ENCODE data around the gene IBA57.

Gene IBA57

DNA sequence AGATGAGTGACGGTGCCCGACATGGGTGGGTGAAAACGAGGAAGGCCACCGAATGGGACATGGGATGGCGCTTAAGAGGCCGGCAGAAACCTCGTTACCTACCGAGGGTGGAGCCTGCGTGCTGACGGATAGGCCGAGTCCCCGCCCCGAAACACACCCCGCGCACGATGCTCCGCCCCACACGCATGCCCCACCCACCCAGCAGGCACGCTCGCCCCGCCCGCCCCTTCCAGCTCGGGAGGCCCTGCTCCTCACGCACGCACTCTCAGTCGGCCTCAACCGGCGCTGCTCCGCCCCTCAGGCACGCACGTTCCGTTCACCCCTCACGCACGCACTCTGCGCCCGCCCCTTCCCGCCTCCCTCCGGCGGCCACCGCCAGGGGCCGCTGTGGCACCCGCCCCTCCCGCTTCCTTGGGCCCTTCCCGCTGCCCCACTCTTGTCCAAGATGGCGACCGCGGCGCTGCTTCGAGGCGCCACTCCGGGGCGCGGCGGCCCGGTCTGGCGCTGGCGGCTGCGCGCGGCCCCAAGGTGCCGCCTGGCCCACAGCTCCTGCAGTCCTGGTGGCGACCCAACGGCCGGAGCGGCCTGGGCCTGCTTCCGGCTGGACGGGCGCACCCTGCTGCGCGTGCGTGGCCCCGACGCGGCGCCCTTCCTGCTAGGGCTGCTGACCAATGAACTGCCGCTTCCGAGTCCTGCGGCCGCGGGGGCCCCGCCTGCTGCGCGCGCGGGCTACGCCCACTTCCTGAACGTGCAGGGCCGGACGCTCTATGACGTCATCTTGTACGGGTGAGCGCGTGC lies at the start of gene IBA57:
Gene IBA57 (plus strand): TSS at position 433 of the 798 bp plus-strand sequence. CDS start 13 bp downstream, at position 446.
- peak within 1 kb of the TSS; percentile 97 for H3K27ac ChIP-seq
- H3K4me3 ChIP-seq = peak within 1 kb of the TSS; percentile 91
- peak; percentile 89 for DNase-seq (ENCODE audit: low read depth, low spot score)
- peak within 1 kb of the TSS; percentile 98 for H3K9ac ChIP-seq (ENCODE audit: insufficient read length)
- H3K36me3 ChIP-seq (ENCODE audit: insufficient read depth, low read length) = no peaks in the 10 kb centered on the region
- no peak for TF ChIP-seq EZH2 (IDR thresholded peaks at IDR 0.05)
- peak; percentile 87 for TF ChIP-seq FOXP2 (optimal IDR thresholded peaks at IDR 0.05; ENCODE audit: control extremely low read depth, extremely low read length, insufficient read depth)
- peak; percentile 92 for TF ChIP-seq POLR2AphosphoS5 (IDR thresholded peaks at IDR 0.05; ENCODE audit: borderline replicate concordance, low read depth, low read length)
- no peaks in the 10 kb centered on the region for H3K9me3 ChIP-seq (ENCODE audit: low read depth, low read length)

- TF ChIP-seq POLR2AphosphoS5 (IDR thresholded peaks at IDR 0.05; ENCODE audit: borderline replicate concordance, low read depth, low read length) = no peak
- no peak for TF ChIP-seq EZH2 (IDR thresholded peaks at IDR 0.05)
- TF ChIP-seq FOXP2 (optimal IDR thresholded peaks at IDR 0.05; ENCODE audit: control extremely low read depth, extremely low read length, insufficient read depth) = no peak
- H3K9me3 ChIP-seq (ENCODE audit: low read depth, low read length) = peaks cover 8% of the 10 kb centered on the region; the same call in 1 of the 2 replicates
- no peak for DNase-seq (ENCODE audit: low read depth, low spot score)
- H3K9ac ChIP-seq (ENCODE audit: insufficient read length) = no peak overlapping the region
- H3K4me3 ChIP-seq = no peak overlapping the region
- no peaks in the 10 kb centered on the region for H3K36me3 ChIP-seq (ENCODE audit: insufficient read depth, low read length)
- no peak overlapping the region for H3K27ac ChIP-seq
Measured at GRCh38 chr1:228117335-228117734, 48.3 kb upstream of the IBA57 start.

DNA sequence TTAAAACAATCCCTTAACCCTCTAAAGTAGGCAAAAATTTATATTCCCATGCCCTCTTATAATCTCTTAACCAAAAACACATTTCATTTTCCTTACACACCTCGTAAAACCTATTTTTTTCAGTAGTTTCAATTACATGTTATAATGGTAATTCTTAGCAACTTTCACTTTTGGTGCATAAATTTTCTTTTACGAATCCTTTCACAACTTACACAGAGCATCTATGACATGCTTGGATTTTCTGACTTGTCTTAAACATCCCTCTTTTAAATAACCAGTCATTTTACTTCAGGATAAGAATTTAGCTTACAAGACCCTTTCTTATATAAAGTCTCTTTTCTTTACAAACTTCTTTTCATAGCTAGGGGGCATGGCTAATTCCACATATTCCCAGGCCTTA lies 47.6 kb upstream of the IBA57 start:
- Histone ChIP-seq H3K36me3 (ENCODE audit: insufficient read depth, low read length) (no peaks in the 10 kb centered on the region), H3K9me3 (ENCODE audit: low read depth, low read length) (peaks cover 8% of the 10 kb centered on the region; the same call in 1 of the 2 replicates), H3K9ac (ENCODE audit: insufficient read length) (no peak overlapping the region), H3K27ac (no peak overlapping the region), H3K4me3 (no peak overlapping the region)
- TF ChIP-seq POLR2AphosphoS5 (IDR thresholded peaks at IDR 0.05; ENCODE audit: borderline replicate concordance, low read depth, low read length) (no peak), FOXP2 (optimal IDR thresholded peaks at IDR 0.05; ENCODE audit: control extremely low read depth, extremely low read length, insufficient read depth) (no peak), EZH2 (IDR thresholded peaks at IDR 0.05) (no peak)
- no peak for DNase-seq (ENCODE audit: low read depth, low spot score)

GRCh38 chr1:228120351-228120750 lies 45.3 kb upstream of the IBA57 start:
- no peak for TF ChIP-seq POLR2AphosphoS5 (IDR thresholded peaks at IDR 0.05; ENCODE audit: borderline replicate concordance, low read depth, low read length)
- no peak for TF ChIP-seq FOXP2 (optimal IDR thresholded peaks at IDR 0.05; ENCODE audit: control extremely low read depth, extremely low read length, insufficient read depth)
- TF ChIP-seq EZH2 (IDR thresholded peaks at IDR 0.05) = no peak
- Histone ChIP-seq H3K9ac (ENCODE audit: insufficient read length) (no peak overlapping the region), H3K27ac (no peak overlapping the region), H3K4me3 (no peak overlapping the region), H3K9me3 (ENCODE audit: low read depth, low read length) (peaks cover 8% of the 10 kb centered on the region; the same call in 1 of the 2 replicates), H3K36me3 (ENCODE audit: insufficient read depth, low read length) (no peaks in the 10 kb centered on the region)
- no peak for DNase-seq (ENCODE audit: low read depth, low spot score)

GRCh38 chr1:228120857-228121489 lies 44.6 kb upstream of the IBA57 start:
- H3K9ac ChIP-seq (ENCODE audit: insufficient read length) = no peak overlapping the region
- no peak for TF ChIP-seq FOXP2 (optimal IDR thresholded peaks at IDR 0.05; ENCODE audit: control extremely low read depth, extremely low read length, insufficient read depth)
- no peak for TF ChIP-seq EZH2 (IDR thresholded peaks at IDR 0.05)
- no peak for TF ChIP-seq POLR2AphosphoS5 (IDR thresholded peaks at IDR 0.05; ENCODE audit: borderline replicate concordance, low read depth, low read length)
- H3K27ac ChIP-seq = no peak overlapping the region

DNA sequence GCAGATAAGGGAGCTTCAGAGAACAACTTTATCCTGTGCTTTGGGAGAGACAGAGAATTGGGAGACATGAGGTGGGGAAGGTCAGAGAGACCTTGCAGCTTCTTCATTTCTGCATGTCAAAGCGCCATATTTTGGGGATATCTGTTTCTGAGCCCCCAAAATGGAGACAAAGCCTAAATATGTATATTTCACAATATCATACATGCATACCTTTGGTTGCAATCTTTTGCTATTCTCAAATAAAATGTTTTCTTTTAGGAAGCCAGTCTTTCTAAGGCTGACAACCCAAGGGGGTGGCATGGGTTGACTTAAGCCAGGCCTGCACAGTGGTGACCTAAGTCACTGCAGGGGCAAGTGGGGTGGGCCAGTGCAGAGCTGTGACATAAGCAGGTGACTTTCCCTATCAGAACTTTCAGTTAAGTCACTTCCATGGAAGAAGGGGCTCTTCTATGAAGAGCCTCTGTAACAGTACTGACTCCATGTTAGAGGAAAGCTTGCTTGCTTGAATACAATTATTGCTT lies 42.6 kb upstream of the IBA57 start:
- no peaks in the 10 kb centered on the region for H3K36me3 ChIP-seq (ENCODE audit: insufficient read depth, low read length)
- H3K9ac ChIP-seq (ENCODE audit: insufficient read length) = no peak overlapping the region
- H3K4me3 ChIP-seq = no peak overlapping the region
- no peak for DNase-seq (ENCODE audit: low read depth, low spot score)
- no peak for TF ChIP-seq FOXP2 (optimal IDR thresholded peaks at IDR 0.05; ENCODE audit: control extremely low read depth, extremely low read length, insufficient read depth)
- no peak for TF ChIP-seq POLR2AphosphoS5 (IDR thresholded peaks at IDR 0.05; ENCODE audit: borderline replicate concordance, low read depth, low read length)
- no peak for TF ChIP-seq EZH2 (IDR thresholded peaks at IDR 0.05)
- H3K27ac ChIP-seq = no peak overlapping the region
- peaks cover 5% of the 10 kb centered on the region; the same call in 1 of the 2 replicates for H3K9me3 ChIP-seq (ENCODE audit: low read depth, low read length)

More at GRCh38 chr1:228120857-228121489, 44.6 kb upstream of the IBA57 start:
- no peak for DNase-seq (ENCODE audit: low read depth, low spot score)
- Histone ChIP-seq H3K36me3 (ENCODE audit: insufficient read depth, low read length) (no peaks in the 10 kb centered on the region), H3K9me3 (ENCODE audit: low read depth, low read length) (peaks cover 8% of the 10 kb centered on the region; the same call in 1 of the 2 replicates), H3K4me3 (no peak overlapping the region)

- no peak overlapping the region for H3K4me3 ChIP-seq
- no peak overlapping the region for H3K9ac ChIP-seq (ENCODE audit: insufficient read length)
- H3K9me3 ChIP-seq (ENCODE audit: low read depth, low read length) = 0 out of 2 replicates have a peak, but pooled peaks cover 2% of the 10 kb centered on the region
- H3K27ac ChIP-seq = no peak overlapping the region
- H3K36me3 ChIP-seq (ENCODE audit: insufficient read depth, low read length) = no peaks in the 10 kb centered on the region
- no peak for DNase-seq (ENCODE audit: low read depth, low spot score)
- TF ChIP-seq FOXP2 (optimal IDR thresholded peaks at IDR 0.05; ENCODE audit: control extremely low read depth, extremely low read length, insufficient read depth) (no peak), POLR2AphosphoS5 (IDR thresholded peaks at IDR 0.05; ENCODE audit: borderline replicate concordance, low read depth, low read length) (no peak), EZH2 (IDR thresholded peaks at IDR 0.05) (no peak)
Measured at GRCh38 chr1:228123505-228123904, 42.1 kb upstream of the IBA57 start.

- Histone ChIP-seq H3K27ac (no peak overlapping the region), H3K36me3 (ENCODE audit: insufficient read depth, low read length) (no peaks in the 10 kb centered on the region), H3K9ac (ENCODE audit: insufficient read length) (no peak overlapping the region), H3K9me3 (ENCODE audit: low read depth, low read length) (no peaks in the 10 kb centered on the region), H3K4me3 (no peak overlapping the region)
- no peak for TF ChIP-seq POLR2AphosphoS5 (IDR thresholded peaks at IDR 0.05; ENCODE audit: borderline replicate concordance, low read depth, low read length)
- no peak for TF ChIP-seq FOXP2 (optimal IDR thresholded peaks at IDR 0.05; ENCODE audit: control extremely low read depth, extremely low read length, insufficient read depth)
- TF ChIP-seq EZH2 (IDR thresholded peaks at IDR 0.05) = no peak
- DNase-seq (ENCODE audit: low read depth, low spot score) = no peak
Measured at GRCh38 chr1:228125185-228125584, 40.4 kb upstream of the IBA57 start.
